NCI-H187 treated with DMSO at 0.1 percent for 48 hours (cell line): ENCODE data around the gene TGFA.

ENCODE experiments used
- DNase-seq: peaks from one replicate; lab custom pipeline; 2025; lab: John Stamatoyannopoulos, UW

Gene TGFA

GRCh38 chr2:70552501-70553333 lies 909 bp downstream of the TGFA start:
- DNase-seq, result no peak

- no peak for DNase-seq
Observed at GRCh38 chr2:70551167-70551566, 2.5 kb downstream of the TGFA start.

GRCh38 chr2:70549962-70550361 lies 3.7 kb downstream of the TGFA start:
- DNase-seq, result no peak

- DNase-seq, result no peak
Observed at GRCh38 chr2:70549064-70549710, 4.4 kb downstream of the TGFA start.

- DNase-seq, result no peak
Observed at GRCh38 chr2:70548233-70548632, 5.4 kb downstream of the TGFA start.

- no peak for DNase-seq
Observed at GRCh38 chr2:70546885-70547284, 6.7 kb downstream of the TGFA start.

- DNase-seq, result no peak
Observed at GRCh38 chr2:70546376-70546775, 7.2 kb downstream of the TGFA start.

GRCh38 chr2:70541481-70542020 lies 12.1 kb downstream of the TGFA start:
- DNase-seq, result no peak

- no peak for DNase-seq
Observed at GRCh38 chr2:70537840-70538239, 15.8 kb downstream of the TGFA start.

GRCh38 chr2:70536517-70537055 lies 17.0 kb downstream of the TGFA start:
- DNase-seq, result peak; percentile 49

- DNase-seq, result no peak
Observed at GRCh38 chr2:70535573-70535972, 18.1 kb downstream of the TGFA start.

- no peak for DNase-seq
Observed at GRCh38 chr2:70534183-70534836, 19.3 kb downstream of the TGFA start.

GRCh38 chr2:70532244-70532935 lies 21.2 kb downstream of the TGFA start:
- no peak for DNase-seq

GRCh38 chr2:70531419-70532086 lies 22.1 kb downstream of the TGFA start:
- no peak for DNase-seq

- no peak for DNase-seq
Observed at GRCh38 chr2:70529610-70530009, 24.0 kb downstream of the TGFA start.

- DNase-seq, result no peak
Observed at GRCh38 chr2:70528929-70529328, 24.7 kb downstream of the TGFA start.

- DNase-seq, result no peak
Observed at GRCh38 chr2:70528276-70528675, 25.4 kb downstream of the TGFA start.

- DNase-seq, result no peak
Observed at GRCh38 chr2:70527447-70528080, 26.1 kb downstream of the TGFA start.

- no peak for DNase-seq
Observed at GRCh38 chr2:70526126-70526525, 27.5 kb downstream of the TGFA start.

- no peak for DNase-seq
Observed at GRCh38 chr2:70525032-70525431, 28.6 kb downstream of the TGFA start.
